HFF-Myc (cell line): Measurements from ENCODE around the gene SLX4.

ENCODE experiments used
- DNase-seq: peaks from one replicate; pipeline ENCODE4 v3.0.0-alpha.2; 2011; ENCODE audit warnings: low read depth; ENCODE audit errors: extremely low read depth
- H3K4me3 ChIP-seq: replicated peaks from 2 replicates; pipeline ENCODE4 v1.5.1; 2011; ENCODE audit warnings: low read depth, mild to moderate bottlenecking, control low read depth, low read length
- TF ChIP-seq, protein P1 (sequence below): IDR thresholded peaks from 2 replicates; pipeline ENCODE4 v1.5.1; 2012; ENCODE audit warnings: mild to moderate bottlenecking, low read depth, low read length, control low read depth; ENCODE audit errors: missing control alignments

SLX4 gene

GRCh38 chr16:3645504-3646347, 34.3 kb upstream of the SLX4 start:
- no peak for DNase-seq
- H3K4me3 ChIP-seq = no peak overlapping the region
- TF ChIP-seq, protein P1, sequence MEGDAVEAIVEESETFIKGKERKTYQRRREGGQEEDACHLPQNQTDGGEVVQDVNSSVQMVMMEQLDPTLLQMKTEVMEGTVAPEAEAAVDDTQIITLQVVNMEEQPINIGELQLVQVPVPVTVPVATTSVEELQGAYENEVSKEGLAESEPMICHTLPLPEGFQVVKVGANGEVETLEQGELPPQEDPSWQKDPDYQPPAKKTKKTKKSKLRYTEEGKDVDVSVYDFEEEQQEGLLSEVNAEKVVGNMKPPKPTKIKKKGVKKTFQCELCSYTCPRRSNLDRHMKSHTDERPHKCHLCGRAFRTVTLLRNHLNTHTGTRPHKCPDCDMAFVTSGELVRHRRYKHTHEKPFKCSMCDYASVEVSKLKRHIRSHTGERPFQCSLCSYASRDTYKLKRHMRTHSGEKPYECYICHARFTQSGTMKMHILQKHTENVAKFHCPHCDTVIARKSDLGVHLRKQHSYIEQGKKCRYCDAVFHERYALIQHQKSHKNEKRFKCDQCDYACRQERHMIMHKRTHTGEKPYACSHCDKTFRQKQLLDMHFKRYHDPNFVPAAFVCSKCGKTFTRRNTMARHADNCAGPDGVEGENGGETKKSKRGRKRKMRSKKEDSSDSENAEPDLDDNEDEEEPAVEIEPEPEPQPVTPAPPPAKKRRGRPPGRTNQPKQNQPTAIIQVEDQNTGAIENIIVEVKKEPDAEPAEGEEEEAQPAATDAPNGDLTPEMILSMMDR = no peak

- DNase-seq = no peak
- TF ChIP-seq, protein P1 = no peak
- no peak overlapping the region for H3K4me3 ChIP-seq
Measured at GRCh38 chr16:3645108-3645503, 33.7 kb upstream of the SLX4 start.

DNA sequence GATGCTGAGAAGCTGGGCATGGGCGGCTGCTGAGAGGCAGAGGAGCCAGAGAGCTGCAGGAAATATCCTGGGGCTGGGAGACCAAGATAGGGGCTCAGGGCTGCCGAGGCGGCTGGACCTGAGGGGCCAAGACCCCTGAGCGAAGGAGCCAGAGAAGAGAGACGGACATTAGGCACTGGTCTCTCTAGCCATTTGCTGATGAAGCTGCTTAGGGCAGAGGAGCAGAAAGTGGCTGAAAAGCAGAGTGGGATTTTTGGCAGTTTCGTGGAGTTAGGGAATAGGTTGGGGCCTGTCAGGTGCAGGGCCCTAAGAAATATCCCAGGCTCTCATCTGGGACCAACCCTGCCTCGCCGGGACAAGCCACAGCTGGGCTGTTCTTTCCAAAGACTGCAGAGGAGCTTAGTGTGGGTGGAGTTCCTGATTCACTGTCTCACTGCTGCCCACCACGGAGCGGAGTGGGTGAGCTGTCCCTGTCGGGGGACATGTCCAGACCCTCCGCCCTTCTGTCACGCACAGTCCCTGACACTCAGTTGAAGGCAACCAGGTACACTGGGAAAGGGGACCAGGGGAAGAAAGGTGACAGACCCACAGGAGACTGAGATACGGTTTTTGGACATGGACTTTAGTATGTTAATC, 31.8 kb upstream of the SLX4 start:
- H3K4me3 ChIP-seq = no peak overlapping the region
- DNase-seq = no peak
- TF ChIP-seq, protein P1 = no peak

GRCh38 chr16:3642397-3643094, 31.1 kb upstream of the SLX4 start:
- no peak for DNase-seq
- TF ChIP-seq, protein P1 = no peak
- no peak overlapping the region for H3K4me3 ChIP-seq

GRCh38 chr16:3641801-3642396, 30.5 kb upstream of the SLX4 start:
- DNase-seq = no peak
- no peak overlapping the region for H3K4me3 ChIP-seq
- TF ChIP-seq, protein P1 = no peak

GRCh38 chr16:3640632-3641501, 29.5 kb upstream of the SLX4 start:
- no peak for DNase-seq
- H3K4me3 ChIP-seq = no peak overlapping the region
- TF ChIP-seq, protein P1 = no peak
